H9 (cell line): ENCODE data around the gene SYT17. TPM values are rescaled to one million over a fixed set of nuclear protein-coding genes. Genes with fewer than 3 reads are reported as not detected.

Experiments
- DNase-seq: peaks from one replicate; pipeline ENCODE4 v3.0.0-alpha.2; 2017
- H2AFZ ChIP-seq: one replicate; pipeline ENCODE4 v1.6.1; 2013; ENCODE audit warnings: mild to moderate bottlenecking, low read length, control low read depth, moderate library complexity
- H2AK5ac ChIP-seq: 2 replicates; pipeline ENCODE4 v1.6.1; 2013; ENCODE audit warnings: low read length, control low read depth, mixed read lengths; ENCODE audit not compliant: insufficient read length
- H2BK120ac ChIP-seq: one replicate; pipeline ENCODE4 v1.6.1; 2013; ENCODE audit warnings: low read depth, mild to moderate bottlenecking, low read length, control low read depth, inconsistent platforms; ENCODE audit not compliant: poor library complexity, severe bottlenecking
- H2BK12ac ChIP-seq: 2 replicates; pipeline ENCODE4 v1.6.1; 2013; ENCODE audit warnings: low read length, control low read depth, mixed read lengths, low read depth; ENCODE audit not compliant: insufficient read length
- H2BK15ac ChIP-seq: 2 replicates; pipeline ENCODE4 v1.6.1; 2013; ENCODE audit warnings: low read depth, low read length, control low read depth
- H2BK20ac ChIP-seq: one replicate; pipeline ENCODE4 v1.6.1; 2013; ENCODE audit warnings: low read depth, mild to moderate bottlenecking, low read length, control low read depth, inconsistent platforms; ENCODE audit not compliant: poor library complexity, severe bottlenecking
- H2BK5ac ChIP-seq: 2 replicates; pipeline ENCODE4 v1.6.1; 2013; ENCODE audit warnings: low read length, control low read depth, mixed read lengths; ENCODE audit not compliant: insufficient read length
- H3K14ac ChIP-seq: 2 replicates; pipeline ENCODE4 v1.6.1; 2013; ENCODE audit warnings: low read length, control low read depth; ENCODE audit not compliant: insufficient read depth
- H3K18ac ChIP-seq: 2 replicates; pipeline ENCODE4 v1.6.1; 2013; ENCODE audit warnings: low read depth, mild to moderate bottlenecking, mixed read lengths, low read length, control low read depth; ENCODE audit not compliant: insufficient read length
- H3K23ac ChIP-seq: 2 replicates; pipeline ENCODE4 v1.6.1; 2013; ENCODE audit warnings: low read length, control low read depth, mixed read lengths, low read depth; ENCODE audit not compliant: insufficient read length
- H3K23me2 ChIP-seq: 2 replicates; pipeline ENCODE4 v1.6.1; 2013; ENCODE audit warnings: low read depth, mild to moderate bottlenecking, mixed read lengths, low read length, control low read depth; ENCODE audit not compliant: insufficient read length, poor library complexity, severe bottlenecking
- H3K27ac ChIP-seq: 2 replicates; pipeline ENCODE4 v1.5.1; 2013; ENCODE audit warnings: low read length, control low read depth, mixed read lengths, low read depth; ENCODE audit not compliant: insufficient read length
- H3K27me3 ChIP-seq: 2 replicates; pipeline ENCODE4 v1.6.1; 2013; ENCODE audit warnings: low read length, control low read depth, inconsistent platforms; ENCODE audit not compliant: insufficient read depth
- H3K4ac ChIP-seq: 2 replicates; pipeline ENCODE4 v1.6.1; 2013; ENCODE audit warnings: low read depth, mild to moderate bottlenecking, control low read depth, inconsistent platforms, low read length, moderate library complexity
- H3K4me1 ChIP-seq: 2 replicates; pipeline ENCODE4 v1.6.1; 2013; ENCODE audit warnings: low read length, control low read depth, inconsistent platforms; ENCODE audit not compliant: insufficient read depth
- H3K4me2 ChIP-seq: 2 replicates; pipeline ENCODE4 v1.6.1; 2013; ENCODE audit warnings: low read length, control low read depth, mixed read lengths; ENCODE audit not compliant: insufficient read length, insufficient read depth
- H3K56ac ChIP-seq: 2 replicates; pipeline ENCODE4 v1.6.1; 2013; ENCODE audit warnings: low read depth, mild to moderate bottlenecking, mixed read lengths, low read length, control low read depth; ENCODE audit not compliant: insufficient read length
- H3K79me1 ChIP-seq: 2 replicates; pipeline ENCODE4 v1.6.1; 2013; ENCODE audit warnings: low read depth, mild to moderate bottlenecking, moderate library complexity, low read length, control low read depth, inconsistent platforms; ENCODE audit not compliant: insufficient read depth, poor library complexity, severe bottlenecking
- H3K79me2 ChIP-seq: 2 replicates; pipeline ENCODE4 v1.6.1; 2013; ENCODE audit warnings: low read length, control low read depth, inconsistent platforms; ENCODE audit not compliant: insufficient read depth
- H3K9ac ChIP-seq: 2 replicates; pipeline ENCODE4 v1.6.1; 2013; ENCODE audit warnings: low read length, control low read depth, mixed read lengths; ENCODE audit not compliant: insufficient read length; ENCODE audit errors: extremely low read depth
- H3K9me3 ChIP-seq: one replicate; pipeline ENCODE4 v1.6.1; 2013; ENCODE audit warnings: low read depth, low read length, inconsistent platforms; ENCODE audit not compliant: control insufficient read depth
- H3T11ph ChIP-seq: one replicate; pipeline ENCODE4 v1.6.1; 2013; ENCODE audit warnings: mild to moderate bottlenecking, low read length, control low read depth, inconsistent platforms
- H4K20me1 ChIP-seq: one replicate; pipeline ENCODE4 v1.6.1; 2013; ENCODE audit not compliant: control insufficient read depth, insufficient read length, insufficient read depth
- H4K5ac ChIP-seq: 2 replicates; pipeline ENCODE4 v1.6.1; 2013; ENCODE audit warnings: low read depth, mild to moderate bottlenecking, mixed read lengths, low read length, control low read depth; ENCODE audit not compliant: insufficient read length
- H4K8ac ChIP-seq: replicated peaks from 2 replicates; pipeline ENCODE4 v1.6.1; 2013; ENCODE audit warnings: low read length, control low read depth, mixed read lengths, low read depth; ENCODE audit not compliant: insufficient read length
- H4K91ac ChIP-seq: 2 replicates; pipeline ENCODE4 v1.6.1; 2013; ENCODE audit warnings: low read depth, mild to moderate bottlenecking, moderate library complexity, mixed read lengths, low read length, control low read depth; ENCODE audit not compliant: insufficient read length
- H3K27ac Mint-ChIP-seq, 3 experiments: 2 replicates in 2 of 3; 3 replicates in 1 of 3; pipeline ENCODE4 v1.8.0; 2020 to 2021; ENCODE audit warnings: mixed read lengths in 3 of 3, mild to moderate bottlenecking in 1 of 3, moderate library complexity in 1 of 3
- H3K27me3 Mint-ChIP-seq: 2 replicates; pipeline ENCODE4 v1.8.0; 2021; ENCODE audit warnings: low read depth, mild to moderate bottlenecking, moderate library complexity, mixed read lengths
- H3K36me3 Mint-ChIP-seq, 3 experiments: 2 replicates in 2 of 3; 3 replicates in 1 of 3; pipeline ENCODE4 v1.8.0; 2020 to 2021; ENCODE audit warnings: low read depth in 3 of 3, mixed read lengths in 3 of 3; ENCODE audit not compliant: insufficient read depth in 1 of 3
- H3K4me1 Mint-ChIP-seq, 2 experiments: 2 replicates each; pipeline ENCODE4 v1.8.0; 2020; ENCODE audit warnings: mixed read lengths in 2 of 2
- H3K4me3 Mint-ChIP-seq, 2 experiments: 2 replicates in 1 of 2; 3 replicates in 1 of 2; pipeline ENCODE4 v1.8.0; 2020 to 2021; ENCODE audit warnings: mild to moderate bottlenecking in 2 of 2, mixed read lengths in 2 of 2, moderate library complexity in 1 of 2
- H3K9me3 Mint-ChIP-seq, 2 experiments: 2 replicates in 1 of 2; 3 replicates in 1 of 2; pipeline ENCODE4 v1.8.0; 2020; ENCODE audit warnings: mild to moderate bottlenecking in 2 of 2, mixed read lengths in 2 of 2, moderate library complexity in 1 of 2
- WGBS: extraction: QIAGEN DNeasy Blood & Tissue Kit; methylation state at CpG from one replicate; pipeline ENCODE4 v1.1.7; 2013; ENCODE audit warnings: missing lambda C conversion rate, low lambda C conversion rate, mixed read lengths; ENCODE audit not compliant: insufficient read length; ENCODE audit errors: extremely low coverage; 5-methylcytosine and 5-hydroxymethylcytosine counted together
- total RNA-seq: library from RNA; stranded (reverse); gene quantifications from 2 replicates; pipeline ENCODE4 v1.2.1, GENCODE V29; 2021
- TF ChIP-seq, protein P1 (sequence below): fragments of 200-600 bp; sonication (generic); conservative IDR thresholded peaks from 3 replicates; pipeline ENCODE4 v1.8.0; 2021; ENCODE audit warnings: antibody characterized with exemption, mild to moderate bottlenecking

Gene SYT17
- total RNA-seq, 1 experiment from 2014 or later = 3.0 TPM

- Histone ChIP-seq H3K27ac (no peak overlapping the region), H4K8ac (no peak overlapping the region), H2BK120ac (no peak overlapping the region), H3K18ac (no peak overlapping the region), H2AFZ (no peak overlapping the region), H3K9me3 (no peaks in the 10 kb centered on the region), H3K9ac (no peak overlapping the region), H2BK5ac (no peak overlapping the region), H3K79me2 (no peaks in the 10 kb centered on the region), H3K23ac (no peak overlapping the region), H3K4me2 (no peak overlapping the region), H2BK20ac (no peak overlapping the region), H3K27me3 (no peaks in the 10 kb centered on the region), H3K23me2 (no peaks in the 10 kb centered on the region), H3K4me1 (no peaks in the 10 kb centered on the region; the same call in 1 of the 2 replicates), H2BK12ac (no peak overlapping the region), H4K5ac (no peak overlapping the region), H3K56ac (no peak overlapping the region), H3K79me1 (no peaks in the 10 kb centered on the region), H4K20me1 (no peaks in the 10 kb centered on the region), H2BK15ac (no peak overlapping the region), H3K4ac (no peak overlapping the region), H2AK5ac (no peak overlapping the region), H3T11ph (no peak overlapping the region), H4K91ac (no peak overlapping the region), H3K14ac (no peak overlapping the region)
- Mint-ChIP-seq H3K4me3 (no peak overlapping the region), H3K27me3 (peaks cover 16% of the 10 kb centered on the region), H3K4me1 (no peaks in the 10 kb centered on the region), H3K27ac (no peak overlapping the region), H3K36me3 (peaks cover 0 to 2% (median 0%) of the 10 kb centered on the region in 3 experiments; a peak in 1 of 7 replicates), H3K9me3 (peaks cover 6 to 9% of the 10 kb centered on the region in 2 experiments; a peak in 3 of 5 replicates)
- TF ChIP-seq, protein P1, sequence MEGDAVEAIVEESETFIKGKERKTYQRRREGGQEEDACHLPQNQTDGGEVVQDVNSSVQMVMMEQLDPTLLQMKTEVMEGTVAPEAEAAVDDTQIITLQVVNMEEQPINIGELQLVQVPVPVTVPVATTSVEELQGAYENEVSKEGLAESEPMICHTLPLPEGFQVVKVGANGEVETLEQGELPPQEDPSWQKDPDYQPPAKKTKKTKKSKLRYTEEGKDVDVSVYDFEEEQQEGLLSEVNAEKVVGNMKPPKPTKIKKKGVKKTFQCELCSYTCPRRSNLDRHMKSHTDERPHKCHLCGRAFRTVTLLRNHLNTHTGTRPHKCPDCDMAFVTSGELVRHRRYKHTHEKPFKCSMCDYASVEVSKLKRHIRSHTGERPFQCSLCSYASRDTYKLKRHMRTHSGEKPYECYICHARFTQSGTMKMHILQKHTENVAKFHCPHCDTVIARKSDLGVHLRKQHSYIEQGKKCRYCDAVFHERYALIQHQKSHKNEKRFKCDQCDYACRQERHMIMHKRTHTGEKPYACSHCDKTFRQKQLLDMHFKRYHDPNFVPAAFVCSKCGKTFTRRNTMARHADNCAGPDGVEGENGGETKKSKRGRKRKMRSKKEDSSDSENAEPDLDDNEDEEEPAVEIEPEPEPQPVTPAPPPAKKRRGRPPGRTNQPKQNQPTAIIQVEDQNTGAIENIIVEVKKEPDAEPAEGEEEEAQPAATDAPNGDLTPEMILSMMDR = no peak
- WGBS = no CpG with 5 or more reads among the region's 3 CpGs
- no peak for DNase-seq
Observed at GRCh38 chr16:19145010-19145409, 23.0 kb upstream of the SYT17 start.
